GM19035 (cell line): ENCODE results near the gene ATG2A.
"Not testable (repeated sequence)": the region's sequence is repeated elsewhere in the genome, so short reads cannot be mapped to it uniquely, and the experiment has no call there.

ENCODE experiments used
- ATAC-seq: cut with Tn5 transposase; IDR thresholded peaks from one replicate; pipeline ENCODE4 v1.9.1; 2021; ENCODE audit not compliant: unreplicated experiment

The ATG2A gene

GRCh38 chr11:64857485-64857884 lies 59.5 kb downstream of the ATG2A start:
- no peak for ATAC-seq

GRCh38 chr11:64856382-64857227 lies 60.4 kb downstream of the ATG2A start:
- ATAC-seq = no peak

- no peak for ATAC-seq
Observed at GRCh38 chr11:64855596-64856304, 61.3 kb downstream of the ATG2A start.

- ATAC-seq = no peak
Observed at GRCh38 chr11:64854534-64855502, 62.2 kb downstream of the ATG2A start.

GRCh38 chr11:64854157-64854533 lies 62.9 kb downstream of the ATG2A start:
- ATAC-seq = no peak

- ATAC-seq = no peak
Observed at GRCh38 chr11:64853709-64854108, 63.3 kb downstream of the ATG2A start.

- ATAC-seq = no peak
Observed at GRCh38 chr11:64852804-64853509, 64.1 kb downstream of the ATG2A start.

- peak; percentile 5 for ATAC-seq
Observed at GRCh38 chr11:64851831-64852351, 65.1 kb downstream of the ATG2A start.

GRCh38 chr11:64850979-64851567 lies 65.9 kb downstream of the ATG2A start:
- peak; percentile 72 for ATAC-seq

GRCh38 chr11:64849598-64850356 lies 67.2 kb downstream of the ATG2A start:
- ATAC-seq = no peak

GRCh38 chr11:64848826-64849597 lies 68.0 kb downstream of the ATG2A start:
- ATAC-seq = no peak

- ATAC-seq = no peak
Observed at GRCh38 chr11:64848214-64848825, 68.7 kb downstream of the ATG2A start.

GRCh38 chr11:64846998-64847666 lies 69.9 kb downstream of the ATG2A start:
- no peak for ATAC-seq

GRCh38 chr11:64845776-64846129 lies 71.3 kb downstream of the ATG2A start:
- not testable (repeated sequence) for ATAC-seq

GRCh38 chr11:64845129-64845775 lies 71.8 kb downstream of the ATG2A start:
- ATAC-seq = no peak
